Ishikawa (cell line): ENCODE results near the gene HOMER2.

Experiments
- CEBPB ChIP-seq: IDR thresholded peaks from 2 replicates; pipeline ENCODE4 v1.6.1; 2012
- CREB1 ChIP-seq: IDR thresholded peaks from 2 replicates; pipeline ENCODE4 v1.6.1; 2012; ENCODE audit warnings: low read depth
- EGR1 ChIP-seq: IDR thresholded peaks from 2 replicates; pipeline ENCODE4 v1.6.1; 2012
- EP300 ChIP-seq: IDR thresholded peaks from 2 replicates; pipeline ENCODE4 v1.6.1; 2012; ENCODE audit warnings: borderline replicate concordance
- FOXM1 ChIP-seq: IDR thresholded peaks from 2 replicates; pipeline ENCODE4 v1.6.1; 2012; ENCODE audit warnings: low read depth, borderline replicate concordance
- NFIC ChIP-seq: IDR thresholded peaks from 2 replicates; pipeline ENCODE4 v1.6.1; 2012
- RAD21 ChIP-seq: IDR thresholded peaks from 2 replicates; pipeline ENCODE4 v1.6.1; 2012; ENCODE audit warnings: low read depth
- TAF1 ChIP-seq: IDR thresholded peaks from 2 replicates; pipeline ENCODE4 v1.6.1; 2012; ENCODE audit warnings: low read depth, mild to moderate bottlenecking
- TCF12 ChIP-seq: IDR thresholded peaks from 2 replicates; pipeline ENCODE4 v1.6.1; 2012; ENCODE audit warnings: low read depth
- TEAD4 ChIP-seq: IDR thresholded peaks from 2 replicates; pipeline ENCODE4 v1.6.1; 2012
- YY1 ChIP-seq: IDR thresholded peaks from 2 replicates; pipeline ENCODE4 v1.6.1; 2012; ENCODE audit warnings: low read depth
- ZBTB7A ChIP-seq: IDR thresholded peaks from 2 replicates; pipeline ENCODE4 v1.6.1; 2012; ENCODE audit warnings: low read depth
- TF ChIP-seq, protein P1 (sequence below): IDR thresholded peaks from 2 replicates; pipeline ENCODE4 v1.6.1; 2012
- TF ChIP-seq, protein P2 (sequence below): IDR thresholded peaks from 2 replicates; pipeline ENCODE4 v1.6.1; 2012; ENCODE audit warnings: low read depth, mild to moderate bottlenecking
- TF ChIP-seq, protein P3 (sequence below): IDR thresholded peaks from 2 replicates; pipeline ENCODE4 v1.6.1; 2012

Gene HOMER2

DNA sequence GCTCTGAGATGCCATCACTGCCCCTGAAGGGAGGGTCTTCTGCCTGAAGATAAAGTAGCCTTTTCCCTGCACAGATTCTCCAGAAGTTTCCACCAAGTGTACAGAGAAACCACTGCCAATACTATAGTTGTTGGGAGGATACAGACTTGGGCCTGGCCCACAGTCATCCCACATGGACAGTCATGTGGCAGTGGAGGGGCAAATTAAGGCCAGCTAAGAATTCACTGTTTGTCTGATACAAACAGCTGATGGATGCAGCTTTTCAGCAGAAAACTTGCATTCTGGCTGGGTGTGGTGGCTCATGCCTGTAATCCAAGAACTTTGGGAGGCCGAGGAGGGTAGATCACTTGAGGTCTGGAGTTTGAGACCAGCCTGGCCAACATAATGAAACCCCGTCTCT is 22.1 kb downstream of the HOMER2 start:
- TF ChIP-seq, protein P1, sequence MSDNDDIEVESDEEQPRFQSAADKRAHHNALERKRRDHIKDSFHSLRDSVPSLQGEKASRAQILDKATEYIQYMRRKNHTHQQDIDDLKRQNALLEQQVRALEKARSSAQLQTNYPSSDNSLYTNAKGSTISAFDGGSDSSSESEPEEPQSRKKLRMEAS, result no peak

DNA sequence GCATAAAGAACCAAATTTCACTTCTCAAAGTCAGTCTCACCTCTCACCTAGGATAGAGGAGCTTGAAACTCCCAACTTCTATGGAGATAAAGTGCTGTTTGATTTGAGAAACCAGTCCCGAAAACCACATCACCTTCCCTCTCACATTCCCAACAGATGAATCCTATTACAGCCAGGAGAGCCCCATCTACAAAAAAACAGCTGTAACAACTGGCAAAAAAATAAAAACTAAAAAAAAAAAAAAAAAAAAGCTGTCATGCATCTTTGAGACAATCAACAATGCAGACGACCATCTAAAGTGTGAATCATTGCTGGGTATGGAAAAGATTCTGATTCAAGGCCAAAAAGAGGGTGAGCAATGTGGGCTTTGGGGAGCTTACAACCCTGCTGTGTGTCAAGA is 23.8 kb downstream of the HOMER2 start:
- TF ChIP-seq, protein P2, sequence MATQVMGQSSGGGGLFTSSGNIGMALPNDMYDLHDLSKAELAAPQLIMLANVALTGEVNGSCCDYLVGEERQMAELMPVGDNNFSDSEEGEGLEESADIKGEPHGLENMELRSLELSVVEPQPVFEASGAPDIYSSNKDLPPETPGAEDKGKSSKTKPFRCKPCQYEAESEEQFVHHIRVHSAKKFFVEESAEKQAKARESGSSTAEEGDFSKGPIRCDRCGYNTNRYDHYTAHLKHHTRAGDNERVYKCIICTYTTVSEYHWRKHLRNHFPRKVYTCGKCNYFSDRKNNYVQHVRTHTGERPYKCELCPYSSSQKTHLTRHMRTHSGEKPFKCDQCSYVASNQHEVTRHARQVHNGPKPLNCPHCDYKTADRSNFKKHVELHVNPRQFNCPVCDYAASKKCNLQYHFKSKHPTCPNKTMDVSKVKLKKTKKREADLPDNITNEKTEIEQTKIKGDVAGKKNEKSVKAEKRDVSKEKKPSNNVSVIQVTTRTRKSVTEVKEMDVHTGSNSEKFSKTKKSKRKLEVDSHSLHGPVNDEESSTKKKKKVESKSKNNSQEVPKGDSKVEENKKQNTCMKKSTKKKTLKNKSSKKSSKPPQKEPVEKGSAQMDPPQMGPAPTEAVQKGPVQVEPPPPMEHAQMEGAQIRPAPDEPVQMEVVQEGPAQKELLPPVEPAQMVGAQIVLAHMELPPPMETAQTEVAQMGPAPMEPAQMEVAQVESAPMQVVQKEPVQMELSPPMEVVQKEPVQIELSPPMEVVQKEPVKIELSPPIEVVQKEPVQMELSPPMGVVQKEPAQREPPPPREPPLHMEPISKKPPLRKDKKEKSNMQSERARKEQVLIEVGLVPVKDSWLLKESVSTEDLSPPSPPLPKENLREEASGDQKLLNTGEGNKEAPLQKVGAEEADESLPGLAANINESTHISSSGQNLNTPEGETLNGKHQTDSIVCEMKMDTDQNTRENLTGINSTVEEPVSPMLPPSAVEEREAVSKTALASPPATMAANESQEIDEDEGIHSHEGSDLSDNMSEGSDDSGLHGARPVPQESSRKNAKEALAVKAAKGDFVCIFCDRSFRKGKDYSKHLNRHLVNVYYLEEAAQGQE, result no peak
- TF ChIP-seq CREB1, result no peak
- TF ChIP-seq RAD21, result no peak
- TF ChIP-seq, protein P3, sequence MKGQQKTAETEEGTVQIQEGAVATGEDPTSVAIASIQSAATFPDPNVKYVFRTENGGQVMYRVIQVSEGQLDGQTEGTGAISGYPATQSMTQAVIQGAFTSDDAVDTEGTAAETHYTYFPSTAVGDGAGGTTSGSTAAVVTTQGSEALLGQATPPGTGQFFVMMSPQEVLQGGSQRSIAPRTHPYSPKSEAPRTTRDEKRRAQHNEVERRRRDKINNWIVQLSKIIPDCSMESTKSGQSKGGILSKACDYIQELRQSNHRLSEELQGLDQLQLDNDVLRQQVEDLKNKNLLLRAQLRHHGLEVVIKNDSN, result no peak
- TF ChIP-seq EP300, result no peak
- TF ChIP-seq TCF12, result no peak
- no peak for TF ChIP-seq YY1
- no peak for TF ChIP-seq TAF1
- no peak for TF ChIP-seq EGR1
- no peak for TF ChIP-seq TEAD4
- TF ChIP-seq FOXM1, result no peak
- TF ChIP-seq ZBTB7A, result no peak
- TF ChIP-seq, protein P1, result no peak
- TF ChIP-seq NFIC, result no peak

DNA sequence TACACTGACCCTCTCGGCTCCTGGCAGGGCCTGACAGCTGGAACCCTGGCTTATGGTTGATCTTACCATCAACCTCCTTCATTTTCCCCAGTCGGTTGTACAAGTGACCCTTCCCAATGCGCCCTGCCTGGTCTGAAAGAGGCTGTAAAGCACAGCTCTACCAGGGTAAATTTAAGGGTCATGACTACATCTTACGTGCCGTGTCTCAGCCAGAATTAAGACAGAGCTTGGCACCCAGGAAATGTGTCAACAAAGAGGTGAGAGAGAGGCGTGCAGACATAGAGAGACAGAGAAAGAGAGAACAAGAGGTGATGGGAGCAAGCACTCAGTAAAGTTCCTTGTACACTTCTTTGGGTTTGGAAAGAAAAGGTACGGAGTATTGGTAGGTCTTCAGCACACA is 28.8 kb downstream of the HOMER2 start:
- no peak for TF ChIP-seq RAD21
- TF ChIP-seq EGR1, result no peak

DNA sequence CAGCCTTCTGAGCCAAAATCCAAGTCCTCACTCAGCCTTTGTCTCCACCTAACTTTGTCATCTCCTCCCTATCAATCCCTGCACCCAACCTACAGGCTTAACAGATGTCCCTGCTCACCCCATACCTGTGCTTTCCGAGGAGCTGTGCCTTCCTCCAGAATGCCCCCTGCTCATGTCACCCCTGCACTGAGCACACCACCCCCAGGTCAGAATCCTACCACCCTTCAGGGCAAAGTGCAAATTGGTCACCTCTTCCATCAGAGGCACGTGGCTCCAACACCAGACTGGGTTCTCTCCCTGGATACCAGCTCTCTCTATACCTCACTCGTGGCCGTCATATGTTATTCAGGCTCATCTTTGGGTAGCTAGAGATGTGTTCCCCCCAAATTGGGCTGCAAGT is 29.8 kb downstream of the HOMER2 start:
- TF ChIP-seq CEBPB (no peak), RAD21 (no peak), ZBTB7A (no peak), CREB1 (no peak), YY1 (no peak), FOXM1 (no peak), EGR1 (no peak), EP300 (no peak), NFIC (no peak), TCF12 (no peak), TAF1 (no peak), TEAD4 (no peak)
- TF ChIP-seq, protein P3, result no peak
- TF ChIP-seq, protein P1, result no peak
- TF ChIP-seq, protein P2, result no peak

DNA sequence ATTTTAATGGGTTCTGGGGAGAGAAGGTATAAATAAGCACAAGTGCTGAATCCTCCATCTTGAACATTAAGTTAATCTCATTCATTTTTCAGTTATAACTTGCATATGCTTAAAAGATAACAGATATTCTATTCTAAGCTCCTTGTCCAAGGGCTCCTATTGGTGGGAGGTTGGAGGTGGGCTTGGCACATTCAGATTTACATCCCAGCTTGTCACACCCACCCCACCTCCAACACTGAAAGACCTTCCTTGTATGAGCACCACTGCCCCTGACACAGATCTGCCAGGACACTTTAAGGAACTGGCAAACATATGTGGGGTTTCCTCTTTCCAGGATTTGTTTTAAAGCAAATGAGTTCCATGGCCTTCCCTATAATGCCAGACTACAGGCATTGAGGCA is 30.6 kb downstream of the HOMER2 start:
- TF ChIP-seq CREB1, result no peak
- TF ChIP-seq CEBPB, result no peak
- no peak for TF ChIP-seq TEAD4
- TF ChIP-seq RAD21, result no peak
- TF ChIP-seq, protein P2, result no peak
- TF ChIP-seq, protein P1, result no peak
- no peak for TF ChIP-seq ZBTB7A
- no peak for TF ChIP-seq NFIC
- TF ChIP-seq TCF12, result no peak
- TF ChIP-seq, protein P3, result no peak
